HL-60/S4 (cell line): ENCODE data around the gene FAM163A.

Source experiments
- in situ Hi-C: fragments of 300-500 bp; cut with MboI; formaldehyde crosslinking; loops from 2 replicates; pipeline ENCODE4 v1.14.3; 2022; ENCODE audit warnings: low sequenced_read_pairs

FAM163A gene

GRCh38 chr1:179748772-179749171 is 5.7 kb downstream of the FAM163A start:
- in situ Hi-C loops: no loop called here

- in situ Hi-C loops: no loop called here
Observed at GRCh38 chr1:179750630-179751029, 7.5 kb downstream of the FAM163A start.

GRCh38 chr1:179753061-179753460 is 10.0 kb downstream of the FAM163A start:
- in situ Hi-C loops: no loop called here

GRCh38 chr1:179754041-179754624 is 11.0 kb downstream of the FAM163A start:
- in situ Hi-C loops: no loop called here

- in situ Hi-C loops: no loop called here
Observed at GRCh38 chr1:179757933-179758332, 14.8 kb downstream of the FAM163A start.

GRCh38 chr1:179760521-179760920 is 17.4 kb downstream of the FAM163A start:
- in situ Hi-C loops: no loop called here

GRCh38 chr1:179761296-179761695 is 18.2 kb downstream of the FAM163A start:
- in situ Hi-C loops: no loop called here

- in situ Hi-C loops: no loop called here
Observed at GRCh38 chr1:179761846-179762640, 19.0 kb downstream of the FAM163A start.

GRCh38 chr1:179767177-179767581 is 24.1 kb downstream of the FAM163A start:
- in situ Hi-C loops: no loop called here

- in situ Hi-C loops: no loop called here
Observed at GRCh38 chr1:179767996-179768395, 24.9 kb downstream of the FAM163A start.

GRCh38 chr1:179770887-179771502 is 27.9 kb downstream of the FAM163A start:
- in situ Hi-C loops: no loop called here

GRCh38 chr1:179773264-179773663 is 30.2 kb downstream of the FAM163A start:
- in situ Hi-C loops: no loop called here

- in situ Hi-C loops: no loop called here
Observed at GRCh38 chr1:179774000-179774399, 30.9 kb downstream of the FAM163A start.

- in situ Hi-C loops: no loop called here
Observed at GRCh38 chr1:179774566-179774965, 31.5 kb downstream of the FAM163A start.

GRCh38 chr1:179775009-179775408 is 31.9 kb downstream of the FAM163A start:
- in situ Hi-C loops: loop anchor here (25.0 kb wide), 1 partner anchor 1238 kb away; no protein-coding TSS in a partner anchor

- in situ Hi-C loops: loop anchor here (25.0 kb wide), 1 partner anchor 1240 kb away; no protein-coding TSS in a partner anchor
Observed at GRCh38 chr1:179776831-179777230, 33.7 kb downstream of the FAM163A start.

- in situ Hi-C loops: loop anchor here (25.0 kb wide), 1 partner anchor 1240 kb away; no protein-coding TSS in a partner anchor
Observed at GRCh38 chr1:179777731-179778130, 34.6 kb downstream of the FAM163A start.

GRCh38 chr1:179779645-179780272 is 36.7 kb downstream of the FAM163A start:
- in situ Hi-C loops: loop anchor here (25.0 kb wide), 1 partner anchor 1242 kb away; no protein-coding TSS in a partner anchor

GRCh38 chr1:179781962-179782361 is 38.9 kb downstream of the FAM163A start:
- in situ Hi-C loops: loop anchor here (25.0 kb wide), 1 partner anchor 1245 kb away; no protein-coding TSS in a partner anchor

- in situ Hi-C loops: loop anchor here (25.0 kb wide), 1 partner anchor 1248 kb away; no protein-coding TSS in a partner anchor
Observed at GRCh38 chr1:179785031-179785431, 41.9 kb downstream of the FAM163A start.

GRCh38 chr1:179785728-179786127 is 42.6 kb downstream of the FAM163A start:
- in situ Hi-C loops: loop anchor here (25.0 kb wide), 1 partner anchor 1248 kb away; no protein-coding TSS in a partner anchor
